Endothelial cell of umbilical vein (primary cell): Measurements from ENCODE around the gene USP25. TPM values are rescaled to one million over a fixed set of nuclear protein-coding genes. Genes with fewer than 3 reads are reported as not detected.

ENCODE experiments used
- BruUV-seq: library from RNA; stranded (reverse); fragments of 400-500 nt; replicated peaks from 2 replicates; lab custom pipeline; 2021; lab: Mats Ljungman, UMichigan
- CTCF ChIA-PET: fragments of 300-600, 350-600 bp; sonication (Branson Sonifier 250); formaldehyde crosslinking; loops from one replicate; lab custom pipeline; 2021; ENCODE audit warnings: antibody characterized with exemption, inconsistent platforms; lab: Charles Lee
- POLR2A ChIA-PET: fragments of 300-600, 350-600 bp; sonication (Branson Sonifier 250); formaldehyde crosslinking; loops from one replicate; lab custom pipeline; 2021; ENCODE audit warnings: antibody characterized with exemption, inconsistent platforms; lab: Charles Lee
- DNase-seq: peaks from one replicate; pipeline ENCODE4 v3.0.0-alpha.2; 2011; ENCODE audit warnings: low read depth, low spot score
- FAIRE-seq: peaks from 2 replicates; lab custom pipeline; 2011; peaks lifted over from hg19 to GRCh38; lab: Jason Lieb, UNC
- H2AFZ ChIP-seq: 2 replicates; pipeline ENCODE4 v1.6.0; 2012; ENCODE audit warnings: low read depth, low read length, control low read depth, inconsistent platforms
- H3K27ac ChIP-seq: 2 replicates; pipeline ENCODE4 v1.5.1; 2011; ENCODE audit warnings: low read depth, mild to moderate bottlenecking, control low read depth, low read length, moderate library complexity; ENCODE audit not compliant: insufficient read depth
- H3K27me3 ChIP-seq, 2 experiments: 2 replicates each; pipeline versions ENCODE4 v1.6.0 to v1.6.1; 2011; ENCODE audit warnings: low read length in 2 of 2, mixed read lengths in 1 of 2; ENCODE audit not compliant: control insufficient read depth in 2 of 2, insufficient read depth in 2 of 2
- H3K36me3 ChIP-seq, 2 experiments: 2 replicates in 1 of 2; 3 replicates in 1 of 2; pipeline ENCODE4 v1.5.1; 2011; ENCODE audit warnings: low read length in 2 of 2, mild to moderate bottlenecking in 1 of 2, moderate library complexity in 1 of 2; ENCODE audit not compliant: control insufficient read depth in 2 of 2, insufficient read depth in 2 of 2; ENCODE audit errors: extremely low read depth in 1 of 2
- H3K4me1 ChIP-seq: 3 replicates; pipeline ENCODE4 v1.5.1; 2011; ENCODE audit warnings: mild to moderate bottlenecking, low read length; ENCODE audit not compliant: control insufficient read depth, insufficient read depth; ENCODE audit errors: extremely low read depth
- H3K4me2 ChIP-seq: 2 replicates; pipeline ENCODE4 v1.6.1; 2011; ENCODE audit warnings: low read length, control low read depth, mixed read lengths; ENCODE audit not compliant: insufficient read depth
- H3K4me3 ChIP-seq, 3 experiments: fragments of 200-600 bp in 1 of 3; sonication (generic), shearing (Covaris generic) in 1 of 3; replicated peaks in 1 of 3; 2 replicates each; pipeline ENCODE4 v1.5.1; 2011 to 2016; ENCODE audit warnings: control low read depth in 3 of 3, low read length in 3 of 3, mild to moderate bottlenecking in 2 of 3, inconsistent platforms in 1 of 3, low read depth in 1 of 3, moderate library complexity in 1 of 3; ENCODE audit not compliant: insufficient read depth in 1 of 3
- H3K79me2 ChIP-seq: 2 replicates; pipeline ENCODE4 v1.6.0; 2012; ENCODE audit warnings: low read length, inconsistent platforms; ENCODE audit not compliant: control insufficient read depth, insufficient read depth
- H3K9ac ChIP-seq: replicated peaks from 2 replicates; pipeline ENCODE3; 2011; ENCODE audit warnings: low read length, control low read depth; ENCODE audit not compliant: insufficient read depth; ENCODE audit errors: extremely low read depth
- H3K9me1 ChIP-seq: replicated peaks from 3 replicates; pipeline ENCODE4 v1.6.0; 2011; ENCODE audit warnings: mild to moderate bottlenecking, low read length; ENCODE audit not compliant: control insufficient read depth, insufficient read depth; ENCODE audit errors: extremely low read depth
- H3K9me3 ChIP-seq: replicated peaks from 2 replicates; pipeline ENCODE4 v1.5.1; 2012; ENCODE audit warnings: low read length, inconsistent platforms; ENCODE audit not compliant: control insufficient read depth, insufficient read depth
- H4K20me1 ChIP-seq: replicated peaks from 2 replicates; pipeline ENCODE3; 2011; ENCODE audit warnings: mild to moderate bottlenecking, low read length; ENCODE audit not compliant: control insufficient read depth, insufficient read depth; ENCODE audit errors: extremely low read depth
- EZH2 ChIP-seq: IDR thresholded peaks from 2 replicates; pipeline ENCODE4 v1.6.1; 2012; ENCODE audit warnings: borderline replicate concordance, low read depth, mild to moderate bottlenecking, moderate library complexity, low read length, inconsistent platforms; ENCODE audit not compliant: severe bottlenecking
- FOS ChIP-seq: IDR thresholded peaks from 2 replicates; pipeline ENCODE4 v1.6.1; 2011; ENCODE audit warnings: mild to moderate bottlenecking, low read length, moderate library complexity, borderline replicate concordance; ENCODE audit not compliant: insufficient read depth
- GATA2 ChIP-seq: IDR thresholded peaks from 2 replicates; pipeline ENCODE4 v1.7.0; 2011; ENCODE audit warnings: low read depth, mild to moderate bottlenecking, moderate library complexity, mixed read lengths, low read length; ENCODE audit not compliant: insufficient read length, insufficient read depth
- JUN ChIP-seq: IDR thresholded peaks from 2 replicates; pipeline ENCODE4 v1.6.1; 2011; ENCODE audit warnings: borderline replicate concordance, low read depth; ENCODE audit not compliant: insufficient read length, insufficient read depth
- MYC ChIP-seq: IDR thresholded peaks from one replicate; pipeline ENCODE4 v1.6.1; 2011; ENCODE audit warnings: mild to moderate bottlenecking, low read depth, low read length
- POLR2A ChIP-seq: IDR thresholded peaks from 2 replicates; pipeline ENCODE4 v1.6.1; 2012; ENCODE audit warnings: low read depth, mild to moderate bottlenecking, control low read depth, low read length
- POLR2AphosphoS5 ChIP-seq: IDR thresholded peaks from 2 replicates; pipeline ENCODE4 v1.6.1; 2012; ENCODE audit warnings: low read depth, mild to moderate bottlenecking, control low read depth, low read length, moderate library complexity; ENCODE audit not compliant: insufficient read depth
- dilution Hi-C: fragments of 300-500 bp; cut with MboI; formaldehyde crosslinking; loops from one replicate; pipeline ENCODE4 v1.15.0; 2019; ENCODE audit warnings: low sequenced_read_pairs; ENCODE audit not compliant: extremely low pct_ligation_motif_present
- intact Hi-C: fragments of 100-400 bp; cut with micrococcal nuclease; formaldehyde crosslinking; loops from one replicate; pipeline ENCODE4 v1.10.0; 2022
- polyA plus RNA-seq, 4 experiments: library from polyadenylated mRNA; depleted of rRNA in 3 of 4; stranded (reverse) in 3 of 4; unstranded in 1 of 4; fragments of >200 nt; gene quantifications; 2 replicates each; pipeline versions ENCODE4 v1.2.1 to v1.2.3, GENCODE V29; 2011 to 2012; ENCODE audit warnings: missing spikeins in 1 of 4
- total RNA-seq: library from RNA; stranded (reverse); gene quantifications from 2 replicates; pipeline ENCODE4 v1.2.3, GENCODE V29; 2021
- TF ChIP-seq, protein P1 (sequence below): IDR thresholded peaks from 2 replicates; pipeline ENCODE4 v1.6.1; 2011; ENCODE audit not compliant: insufficient read depth, insufficient read length
- TF ChIP-seq, protein P2 (sequence below), 2 donors: IDR thresholded peaks; 1 replicate in 1 of 2; 2 replicates in 1 of 2; pipeline ENCODE4 v1.5.1; 2011; ENCODE audit warnings: low read length in 2 of 2, mild to moderate bottlenecking in 2 of 2, moderate library complexity in 2 of 2, control low read depth in 1 of 2, inconsistent platforms in 1 of 2, low read depth in 1 of 2; ENCODE audit not compliant: insufficient read depth in 1 of 2; ENCODE audit errors: extremely low read depth in 1 of 2

Gene USP25
- total and polyA plus RNA-seq, 2 donors (not counting 3 experiments of a cell fraction or from before 2014, with no cell fraction given) = 14.4 to 67.5 TPM

GRCh38 chr21:15754640-15755039, 24.9 kb downstream of the USP25 start:
- H3K9me3 ChIP-seq = no peaks in the 10 kb centered on the region
- FAIRE-seq (peak; percentile 35), DNase-seq (peak; percentile 49)
- H3K79me2 ChIP-seq = peaks cover 99% of the 10 kb centered on the region
- peaks cover 30% of the 10 kb centered on the region for H3K4me1 ChIP-seq
- H3K36me3 ChIP-seq = no peaks in the 10 kb centered on the region
- peaks cover 10% of the 10 kb centered on the region for H4K20me1 ChIP-seq
- H2AFZ ChIP-seq = no peak overlapping the region
- H3K9me1 ChIP-seq = peaks cover 3% of the 10 kb centered on the region
- peak overlapping the region; percentile 62 for H3K4me2 ChIP-seq
- H3K27me3 ChIP-seq = no peaks in the 10 kb centered on the region
- no peak overlapping the region for H3K9ac ChIP-seq
- POLR2A ChIA-PET = no interaction called here
- CTCF ChIA-PET = interaction anchor here (0.9 to 1.1 kb wide), 2 partner anchors 8 to 12 kb away, joined by 3 read pairs; no protein-coding TSS in a partner anchor
- BruUV-seq = no TSS peak
- H3K4me3 ChIP-seq = no peak overlapping the region
- H3K27ac ChIP-seq = peak overlapping the region; percentile 17
- no peak for TF ChIP-seq JUN
- no peak for TF ChIP-seq POLR2A
- TF ChIP-seq, protein P1, sequence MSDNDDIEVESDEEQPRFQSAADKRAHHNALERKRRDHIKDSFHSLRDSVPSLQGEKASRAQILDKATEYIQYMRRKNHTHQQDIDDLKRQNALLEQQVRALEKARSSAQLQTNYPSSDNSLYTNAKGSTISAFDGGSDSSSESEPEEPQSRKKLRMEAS = no peak
- no peak for TF ChIP-seq FOS
- no peak for TF ChIP-seq EZH2
- no peak for TF ChIP-seq MYC
- TF ChIP-seq GATA2 = no peak
- TF ChIP-seq, protein P2, sequence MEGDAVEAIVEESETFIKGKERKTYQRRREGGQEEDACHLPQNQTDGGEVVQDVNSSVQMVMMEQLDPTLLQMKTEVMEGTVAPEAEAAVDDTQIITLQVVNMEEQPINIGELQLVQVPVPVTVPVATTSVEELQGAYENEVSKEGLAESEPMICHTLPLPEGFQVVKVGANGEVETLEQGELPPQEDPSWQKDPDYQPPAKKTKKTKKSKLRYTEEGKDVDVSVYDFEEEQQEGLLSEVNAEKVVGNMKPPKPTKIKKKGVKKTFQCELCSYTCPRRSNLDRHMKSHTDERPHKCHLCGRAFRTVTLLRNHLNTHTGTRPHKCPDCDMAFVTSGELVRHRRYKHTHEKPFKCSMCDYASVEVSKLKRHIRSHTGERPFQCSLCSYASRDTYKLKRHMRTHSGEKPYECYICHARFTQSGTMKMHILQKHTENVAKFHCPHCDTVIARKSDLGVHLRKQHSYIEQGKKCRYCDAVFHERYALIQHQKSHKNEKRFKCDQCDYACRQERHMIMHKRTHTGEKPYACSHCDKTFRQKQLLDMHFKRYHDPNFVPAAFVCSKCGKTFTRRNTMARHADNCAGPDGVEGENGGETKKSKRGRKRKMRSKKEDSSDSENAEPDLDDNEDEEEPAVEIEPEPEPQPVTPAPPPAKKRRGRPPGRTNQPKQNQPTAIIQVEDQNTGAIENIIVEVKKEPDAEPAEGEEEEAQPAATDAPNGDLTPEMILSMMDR (IDR thresholded peaks at IDR 0.05; ENCODE audit: extremely low read depth in 1 of 2, insufficient read depth in 1 of 2, low read depth in 1 of 2, low read length in 2 of 2) = no peak
- TF ChIP-seq POLR2AphosphoS5 = no peak
- dilution Hi-C loops = no loop called here
- intact Hi-C loops = no loop called here
